ENCODE data around the gene CEP68. TPM values are rescaled to one million over a fixed set of nuclear protein-coding genes. Genes with fewer than 3 reads are reported as not detected.

CEP68 gene
- polyA plus RNA-seq, 1 of the 3 experiments (the other 2 are of a cell fraction), result 6.2 TPM

DNA sequence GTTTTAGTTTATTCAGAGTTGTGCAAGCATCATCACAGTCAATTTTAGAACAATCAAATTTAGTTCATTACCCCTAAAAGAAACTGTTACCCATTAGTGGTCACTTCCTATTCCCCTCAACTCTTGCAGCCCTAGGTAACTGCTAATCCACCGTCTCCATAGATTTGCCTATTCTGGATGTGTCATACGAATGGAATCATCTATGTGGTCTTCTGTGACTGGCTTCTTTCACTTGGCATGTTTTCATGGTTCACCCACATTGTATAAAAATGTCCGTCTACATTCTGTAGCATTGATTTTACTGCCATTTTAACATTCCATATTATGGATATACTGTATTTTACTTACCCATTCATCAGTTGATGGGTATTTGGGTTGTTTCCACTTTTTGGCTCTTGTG is 5.3 kb upstream of the CEP68 start:
- H3K4me1 ChIP-seq (ENCODE audit: control insufficient read depth in 1 of 2, insufficient read depth in 2 of 2, low read depth in 1 of 2, low read length in 1 of 2), result peaks cover 0 to 3% of the 10 kb centered on the region in 2 experiments; a peak in 1 of 4 replicates
- TF ChIP-seq TCF12 (IDR thresholded peaks at IDR 0.05) (no peak), TEAD4 (IDR thresholded peaks at IDR 0.05; ENCODE audit: borderline replicate concordance, insufficient read depth) (no peak), FOSL2 (IDR thresholded peaks at IDR 0.05; ENCODE audit: borderline replicate concordance, low read depth) (no peak), RAD21 (IDR thresholded peaks at IDR 0.05; ENCODE audit: low read length) (no peak), MEF2A (IDR thresholded peaks at IDR 0.05; ENCODE audit: borderline replicate concordance, low read depth) (no peak), GABPA (IDR thresholded peaks at IDR 0.05; ENCODE audit: low read depth) (no peak), RCOR1 (IDR thresholded peaks at IDR 0.05; ENCODE audit: low read length) (no peak)
- TF ChIP-seq, protein P1, sequence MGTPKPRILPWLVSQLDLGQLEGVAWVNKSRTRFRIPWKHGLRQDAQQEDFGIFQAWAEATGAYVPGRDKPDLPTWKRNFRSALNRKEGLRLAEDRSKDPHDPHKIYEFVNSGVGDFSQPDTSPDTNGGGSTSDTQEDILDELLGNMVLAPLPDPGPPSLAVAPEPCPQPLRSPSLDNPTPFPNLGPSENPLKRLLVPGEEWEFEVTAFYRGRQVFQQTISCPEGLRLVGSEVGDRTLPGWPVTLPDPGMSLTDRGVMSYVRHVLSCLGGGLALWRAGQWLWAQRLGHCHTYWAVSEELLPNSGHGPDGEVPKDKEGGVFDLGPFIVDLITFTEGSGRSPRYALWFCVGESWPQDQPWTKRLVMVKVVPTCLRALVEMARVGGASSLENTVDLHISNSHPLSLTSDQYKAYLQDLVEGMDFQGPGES (IDR thresholded peaks at IDR 0.05; ENCODE audit: low read depth, low read length), result no peak
- no peak overlapping the region for H3K27ac ChIP-seq (ENCODE audit: low read depth in 2 of 2, low read length in 1 of 2)
- no peaks in the 10 kb centered on the region for H3K79me2 ChIP-seq (ENCODE audit: insufficient read depth)
- H3K9ac ChIP-seq, result no peak overlapping the region
- no peaks in the 10 kb centered on the region for H4K20me1 ChIP-seq (ENCODE audit: insufficient read depth)
- no peak for DNase-seq
- no peaks in the 10 kb centered on the region for H3F3A ChIP-seq (replicated peaks; ENCODE audit: insufficient read depth)
- H3K9me3 ChIP-seq, result no peaks in the 10 kb centered on the region
- H2AFZ ChIP-seq (ENCODE audit: low read depth), result no peak overlapping the region
- H3K36me3 ChIP-seq (replicated peaks in 1 of 2; ENCODE audit: control insufficient read depth in 1 of 2, insufficient read depth in 2 of 2, low read length in 1 of 2), result no peaks in the 10 kb centered on the region
- ChIA-PET POLR2A (interaction anchor here (0.6 kb wide), 1 partner anchor 587 kb away, joined by 4 read pairs; no protein-coding TSS in a partner anchor), CTCF (interaction anchor here (2.4 kb wide), 1 partner anchor 134 kb away, joined by 9 read pairs; no protein-coding TSS in a partner anchor)
- WGBS (ENCODE audit: low lambda C conversion rate), result 83% methylated on average over 3 of the region's 3 CpGs
- H3K9me2 ChIP-seq, result no peaks in the 10 kb centered on the region
- H3K4me2 ChIP-seq, result no peak overlapping the region
- H3K27me3 ChIP-seq (ENCODE audit: insufficient read depth), result no peaks in the 10 kb centered on the region
- H3K4me3 ChIP-seq (ENCODE audit: low read depth in 2 of 2, low read length in 1 of 2), result no peak overlapping the region

DNA sequence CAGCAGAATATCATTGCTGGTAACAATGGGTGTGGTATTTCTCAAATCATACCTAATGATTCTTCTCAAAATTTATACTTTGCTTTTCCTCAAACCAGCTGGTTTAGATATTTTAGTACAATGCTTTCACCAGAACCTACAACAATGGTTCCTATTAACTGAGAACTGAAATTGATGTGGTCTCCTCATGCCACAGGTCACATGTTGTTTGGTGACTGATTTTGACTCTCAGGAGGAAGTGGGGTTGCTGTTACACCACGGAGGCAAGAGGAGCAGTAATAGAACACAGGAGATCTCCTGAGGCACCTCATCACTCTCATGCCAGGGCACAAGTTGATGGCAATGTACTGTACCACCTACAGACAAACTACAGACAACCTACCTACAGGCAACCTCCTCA is 3.0 kb upstream of the CEP68 start:
- Histone ChIP-seq H3K4me2 (no peak overlapping the region), H3K27me3 (ENCODE audit: insufficient read depth) (no peaks in the 10 kb centered on the region), H3K4me3 (ENCODE audit: low read depth in 2 of 2, low read length in 1 of 2) (no peak overlapping the region), H3K79me2 (ENCODE audit: insufficient read depth) (peaks cover 15% of the 10 kb centered on the region), H4K20me1 (ENCODE audit: insufficient read depth) (no peaks in the 10 kb centered on the region; the same call in 1 of the 2 replicates), H3F3A (replicated peaks; ENCODE audit: insufficient read depth) (no peaks in the 10 kb centered on the region), H3K9me2 (no peaks in the 10 kb centered on the region), H3K9me3 (no peaks in the 10 kb centered on the region), H2AFZ (ENCODE audit: low read depth) (0 out of 2 replicates have a peak overlapping the region, but pooled peaks have one; percentile 0), H3K4me1 (ENCODE audit: control insufficient read depth in 1 of 2, insufficient read depth in 2 of 2, low read depth in 1 of 2, low read length in 1 of 2) (peaks cover 0 to 3% of the 10 kb centered on the region in 2 experiments; a peak in 1 of 4 replicates), H3K36me3 (replicated peaks in 1 of 2; ENCODE audit: control insufficient read depth in 1 of 2, insufficient read depth in 2 of 2, low read length in 1 of 2) (no peaks in the 10 kb centered on the region), H3K9ac (no peak overlapping the region), H3K27ac (ENCODE audit: low read depth in 2 of 2, low read length in 1 of 2) (no peak overlapping the region)
- TF ChIP-seq, protein P1 (IDR thresholded peaks at IDR 0.05; ENCODE audit: low read depth, low read length), result no peak
- TF ChIP-seq NFIC (IDR thresholded peaks at IDR 0.05; ENCODE audit: borderline replicate concordance), result no peak
- no peak for TF ChIP-seq FOSL2 (IDR thresholded peaks at IDR 0.05; ENCODE audit: borderline replicate concordance, low read depth)
- TF ChIP-seq YY1 (IDR thresholded peaks at IDR 0.05; ENCODE audit: low read depth), result no peak
- TF ChIP-seq, protein P2, sequence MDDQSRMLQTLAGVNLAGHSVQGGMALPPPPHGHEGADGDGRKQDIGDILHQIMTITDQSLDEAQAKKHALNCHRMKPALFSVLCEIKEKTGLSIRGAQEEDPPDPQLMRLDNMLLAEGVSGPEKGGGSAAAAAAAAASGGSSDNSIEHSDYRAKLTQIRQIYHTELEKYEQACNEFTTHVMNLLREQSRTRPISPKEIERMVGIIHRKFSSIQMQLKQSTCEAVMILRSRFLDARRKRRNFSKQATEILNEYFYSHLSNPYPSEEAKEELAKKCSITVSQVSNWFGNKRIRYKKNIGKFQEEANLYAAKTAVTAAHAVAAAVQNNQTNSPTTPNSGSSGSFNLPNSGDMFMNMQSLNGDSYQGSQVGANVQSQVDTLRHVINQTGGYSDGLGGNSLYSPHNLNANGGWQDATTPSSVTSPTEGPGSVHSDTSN (IDR thresholded peaks at IDR 0.05), result no peak
- TF ChIP-seq POLR2AphosphoS5 (IDR thresholded peaks at IDR 0.05; ENCODE audit: low read depth, low read length), result no peak
- no peak for TF ChIP-seq TEAD4 (IDR thresholded peaks at IDR 0.05; ENCODE audit: borderline replicate concordance, insufficient read depth)
- TF ChIP-seq, protein P3, sequence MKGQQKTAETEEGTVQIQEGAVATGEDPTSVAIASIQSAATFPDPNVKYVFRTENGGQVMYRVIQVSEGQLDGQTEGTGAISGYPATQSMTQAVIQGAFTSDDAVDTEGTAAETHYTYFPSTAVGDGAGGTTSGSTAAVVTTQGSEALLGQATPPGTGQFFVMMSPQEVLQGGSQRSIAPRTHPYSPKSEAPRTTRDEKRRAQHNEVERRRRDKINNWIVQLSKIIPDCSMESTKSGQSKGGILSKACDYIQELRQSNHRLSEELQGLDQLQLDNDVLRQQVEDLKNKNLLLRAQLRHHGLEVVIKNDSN (IDR thresholded peaks at IDR 0.05; ENCODE audit: borderline replicate concordance, low read depth), result no peak
- TF ChIP-seq FOXJ3 (CRISPR knock-in tag; IDR thresholded peaks at IDR 0.05), result no peak
- no peak for TF ChIP-seq EP300 (IDR thresholded peaks at IDR 0.05; ENCODE audit: borderline replicate concordance in 1 of 2, low read depth in 1 of 2, low read length in 1 of 2)
- no peak for TF ChIP-seq TCF12 (IDR thresholded peaks at IDR 0.05)
- TF ChIP-seq ELF1 (IDR thresholded peaks at IDR 0.05), result no peak
- no peak for TF ChIP-seq RXRA (IDR thresholded peaks at IDR 0.05; ENCODE audit: borderline replicate concordance, low read depth)
- TF ChIP-seq, protein P4, sequence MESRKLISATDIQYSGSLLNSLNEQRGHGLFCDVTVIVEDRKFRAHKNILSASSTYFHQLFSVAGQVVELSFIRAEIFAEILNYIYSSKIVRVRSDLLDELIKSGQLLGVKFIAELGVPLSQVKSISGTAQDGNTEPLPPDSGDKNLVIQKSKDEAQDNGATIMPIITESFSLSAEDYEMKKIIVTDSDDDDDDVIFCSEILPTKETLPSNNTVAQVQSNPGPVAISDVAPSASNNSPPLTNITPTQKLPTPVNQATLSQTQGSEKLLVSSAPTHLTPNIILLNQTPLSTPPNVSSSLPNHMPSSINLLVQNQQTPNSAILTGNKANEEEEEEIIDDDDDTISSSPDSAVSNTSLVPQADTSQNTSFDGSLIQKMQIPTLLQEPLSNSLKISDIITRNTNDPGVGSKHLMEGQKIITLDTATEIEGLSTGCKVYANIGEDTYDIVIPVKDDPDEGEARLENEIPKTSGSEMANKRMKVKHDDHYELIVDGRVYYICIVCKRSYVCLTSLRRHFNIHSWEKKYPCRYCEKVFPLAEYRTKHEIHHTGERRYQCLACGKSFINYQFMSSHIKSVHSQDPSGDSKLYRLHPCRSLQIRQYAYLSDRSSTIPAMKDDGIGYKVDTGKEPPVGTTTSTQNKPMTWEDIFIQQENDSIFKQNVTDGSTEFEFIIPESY (IDR thresholded peaks at IDR 0.05; ENCODE audit: borderline replicate concordance, low read depth), result no peak
- WGBS (ENCODE audit: low lambda C conversion rate), result 23% methylated on average over 1 of the region's 1 CpG
- POLR2A ChIA-PET, result no interaction called here
- CTCF ChIA-PET, result interaction anchor here (1.9 kb wide), 2 partner anchors 13 to 135 kb away, joined by 6 read pairs; no protein-coding TSS in a partner anchor
- DNase-seq, result no peak
